GM23338 (cell line): ENCODE measurements around the gene CCDC146.

Experiments used
- CREB1 ChIP-seq: fragments of 250-450 bp; sonication (Bioruptor Pico); IDR thresholded peaks from 2 replicates; pipeline ENCODE4 v1.5.0; 2020; ENCODE audit warnings: low read depth, mild to moderate bottlenecking, moderate library complexity
- CTCF ChIP-seq, 2 experiments: fragments of 200-600 bp in 1 of 2; sonication (generic) in 1 of 2; conservative IDR thresholded peaks; 2 replicates each; pipeline versions ENCODE4 v1.5.1 to v1.6.1; 2016 to 2017; ENCODE audit warnings: antibody characterized with exemption in 2 of 2, low read depth in 2 of 2, mild to moderate bottlenecking in 2 of 2, moderate library complexity in 1 of 2
- EZH2 ChIP-seq: fragments of 200-600 bp; sonication (generic); IDR thresholded peaks from one replicate; pipeline ENCODE4 v1.8.0; 2017; ENCODE audit warnings: antibody characterized with exemption, mild to moderate bottlenecking, low read depth; ENCODE audit not compliant: unreplicated experiment
- POLR2AphosphoS5 ChIP-seq: IDR thresholded peaks from 2 replicates; pipeline ENCODE4 v1.6.1; 2016; ENCODE audit warnings: antibody characterized with exemption, low read depth

GRCh38 chr7:77226357-77226839, 104.0 kb downstream of the CCDC146 start:
- TF ChIP-seq EZH2 (no peak), CTCF (conservative IDR thresholded peaks at IDR 0.05; ENCODE audit: low read depth in 2 of 2) (no peak), CREB1 (CRISPR knock-in tag) (no peak), POLR2AphosphoS5 (no peak)
